NCI-H2029 (cell line): ENCODE data around the gene AGRN.
A peak's percentile ranks its signal among the peaks of the same experiment; 100 is the strongest.
"Not testable (repeated sequence)": the region's sequence is repeated elsewhere in the genome, so short reads cannot be mapped to it uniquely, and the experiment has no call there.

ENCODE experiments used
- DNase-seq: peaks from one replicate; lab custom pipeline; 2025; lab: John Stamatoyannopoulos, UW

The AGRN gene

DNA sequence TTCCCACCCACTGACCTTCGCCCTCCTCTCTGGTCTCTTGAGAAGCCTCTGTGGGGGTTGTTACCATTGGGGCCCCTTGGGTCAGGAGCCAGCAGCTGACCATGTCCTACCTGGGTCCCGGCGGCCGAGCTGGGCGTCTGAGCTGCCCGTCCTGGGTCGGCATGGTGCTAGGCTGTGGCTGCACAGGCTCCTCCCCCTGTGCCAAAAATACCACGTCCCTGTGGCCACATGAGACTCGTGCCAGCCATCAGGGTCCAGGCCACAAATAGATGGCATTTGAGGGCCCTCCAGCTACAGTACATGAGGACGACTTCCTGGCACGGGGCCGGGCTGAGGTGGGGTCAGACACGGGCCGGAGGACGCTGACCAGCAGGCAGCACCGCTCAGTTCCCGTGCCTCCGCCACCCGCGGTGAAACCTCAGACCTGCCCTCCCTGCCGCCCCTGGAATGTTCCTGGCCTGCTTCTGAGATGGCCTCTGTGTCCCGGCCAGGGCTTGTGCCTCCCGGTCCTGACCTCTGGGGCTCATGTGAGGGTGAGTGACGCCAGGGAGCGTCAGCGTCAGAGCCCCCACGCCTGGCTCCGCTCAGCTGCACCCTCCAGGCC lies 37.9 kb upstream of the AGRN start, which contains the start of gene PERM1:
TSS of gene PERM1 (minus strand) at position 139 of the 604 bp plus-strand sequence. CDS start 1,064 bp downstream, outside the sequence.
- no peak for DNase-seq

DNA sequence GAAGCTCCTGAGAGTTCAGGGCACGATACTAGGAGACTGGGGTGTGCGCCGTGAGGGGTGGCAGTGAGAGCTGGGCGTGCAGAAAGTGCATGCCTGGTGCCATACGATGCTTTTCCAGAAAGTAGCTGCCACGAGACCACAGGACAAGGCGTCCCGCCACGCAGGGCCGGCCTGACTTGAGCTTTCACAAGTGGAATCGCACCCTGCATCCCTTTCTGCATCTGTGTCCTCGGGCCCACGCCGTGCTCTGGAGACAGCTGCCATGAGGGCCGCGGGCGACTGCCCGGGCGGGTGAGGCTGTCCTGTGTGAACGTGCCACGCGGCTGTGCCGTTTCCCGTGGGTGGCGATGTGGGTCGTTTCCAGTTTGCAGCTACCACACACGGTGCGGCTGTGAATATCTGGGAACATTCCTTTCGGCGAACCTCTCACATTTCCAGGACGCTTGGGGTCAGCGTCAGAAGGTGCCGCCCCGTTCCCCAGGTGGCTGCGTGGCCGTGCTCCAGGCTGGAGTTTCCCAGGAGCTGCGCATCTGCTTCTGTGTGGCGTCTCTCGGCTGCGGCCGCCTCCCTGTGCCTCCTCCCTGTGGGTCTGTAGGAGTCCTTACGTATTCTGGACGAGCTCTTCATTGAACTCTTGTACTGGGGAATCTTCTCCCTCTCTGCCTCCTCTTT lies 37.0 kb upstream of the AGRN start:
- DNase-seq = no peak

DNA sequence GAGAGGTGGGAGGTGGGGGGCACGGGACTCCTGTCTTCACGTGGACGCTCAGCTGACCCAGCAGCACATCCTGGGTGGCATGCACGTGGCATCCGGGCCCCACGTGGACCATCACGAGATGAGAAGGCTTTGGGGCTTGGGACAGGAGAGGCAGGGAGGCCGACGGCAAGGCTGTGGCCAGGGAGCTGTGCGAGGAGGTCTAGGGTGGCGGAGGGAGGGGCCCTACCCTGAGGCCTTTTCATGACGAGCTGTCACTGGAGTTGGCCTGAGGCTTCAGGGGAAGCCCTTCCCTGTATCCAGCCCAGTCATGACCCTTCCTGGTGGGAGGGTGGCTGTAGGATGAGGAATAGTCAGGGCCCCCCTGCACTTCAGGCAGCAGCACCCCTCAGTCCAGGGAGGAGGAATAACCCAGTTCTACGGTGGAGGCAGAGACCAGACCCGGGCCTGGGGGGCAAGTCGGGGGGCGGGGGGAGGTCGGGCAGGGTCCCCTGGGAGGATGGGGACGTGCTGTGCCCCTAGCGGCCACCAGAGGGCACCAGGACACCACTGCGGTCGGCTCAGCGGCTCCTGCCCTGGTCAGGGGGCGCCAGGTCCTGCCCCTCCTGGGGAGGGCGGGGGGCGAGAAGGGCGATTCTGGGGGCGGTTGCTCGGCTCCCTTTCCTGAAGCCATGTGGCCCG lies 36.0 kb upstream of the AGRN start:
- no peak for DNase-seq

DNA sequence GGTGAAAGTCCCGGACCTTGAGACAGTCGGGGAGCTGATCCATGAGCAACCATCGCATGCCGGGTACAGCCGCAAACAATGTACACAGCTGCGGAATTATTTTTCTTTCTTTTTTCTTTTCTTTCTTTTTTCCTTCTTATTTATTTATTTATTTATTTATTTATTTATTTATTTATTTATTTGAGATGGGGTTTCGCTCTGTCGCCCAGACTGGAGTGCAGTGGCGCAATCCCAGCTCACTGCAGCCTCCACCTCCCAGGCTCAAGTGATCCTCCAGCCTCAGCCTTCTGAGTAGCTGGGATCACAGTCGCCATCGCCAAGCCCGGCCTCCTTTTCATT lies 35.5 kb upstream of the AGRN start:
- DNase-seq = no peak

DNA sequence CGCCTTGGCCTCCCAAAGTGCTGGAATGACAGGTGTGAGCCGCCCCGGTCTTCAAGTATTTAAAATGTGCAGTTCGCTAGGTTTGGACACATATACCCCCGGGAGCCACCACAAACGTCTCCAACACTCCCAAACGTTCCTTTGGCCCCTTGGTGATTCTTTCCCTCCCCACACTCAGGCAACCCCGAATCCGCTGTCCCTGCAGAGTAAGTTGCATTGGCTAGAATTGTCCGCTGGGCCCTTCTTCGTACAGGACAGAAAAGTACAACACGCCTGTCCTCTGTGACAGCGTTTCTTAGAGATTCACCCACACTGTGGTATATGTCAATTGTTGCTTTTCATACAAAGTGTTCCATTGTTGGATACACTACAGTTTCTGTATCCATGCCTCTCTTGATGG lies 34.8 kb upstream of the AGRN start:
- DNase-seq = no peak

DNA sequence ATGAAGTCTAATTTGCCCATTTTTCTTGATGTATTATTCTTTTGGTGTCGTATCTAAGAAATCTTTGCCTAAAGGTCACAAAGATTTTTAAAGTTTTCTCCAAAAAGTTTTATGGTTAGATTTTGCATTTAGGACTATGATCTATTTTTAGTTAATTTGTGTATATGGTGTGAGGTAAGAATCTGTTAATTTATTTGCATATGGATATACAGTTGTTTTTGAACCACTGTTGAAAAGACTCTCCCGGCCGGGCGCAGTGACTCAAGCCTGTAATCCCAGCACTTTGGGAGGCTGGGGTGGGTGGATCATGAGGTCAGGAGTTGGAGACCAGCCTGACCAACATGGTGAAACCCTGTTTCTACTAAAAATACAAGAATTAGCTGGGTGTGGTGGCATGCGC lies 31.9 kb upstream of the AGRN start:
- not testable (repeated sequence) for DNase-seq

DNA sequence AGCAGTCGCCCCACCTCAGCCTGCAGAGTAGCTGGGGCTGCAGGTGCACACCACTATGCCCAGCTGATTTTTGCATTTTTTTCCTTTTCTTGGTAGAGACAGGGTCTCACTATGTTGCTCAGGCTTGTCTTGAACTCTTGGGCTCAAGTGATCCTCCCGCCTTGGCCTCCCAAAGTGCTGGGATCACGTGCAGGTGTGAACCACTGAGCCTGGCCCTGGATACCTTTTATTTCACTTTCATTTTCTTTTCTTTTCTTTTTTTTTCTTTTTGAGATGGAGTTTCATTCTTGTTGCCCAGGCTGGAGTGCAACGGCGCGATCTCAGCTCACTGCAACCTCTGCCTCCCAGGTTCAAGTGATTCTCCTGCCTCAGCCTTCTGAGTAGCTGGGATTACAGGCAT lies 28.6 kb upstream of the AGRN start:
- DNase-seq = not testable (repeated sequence)

DNA sequence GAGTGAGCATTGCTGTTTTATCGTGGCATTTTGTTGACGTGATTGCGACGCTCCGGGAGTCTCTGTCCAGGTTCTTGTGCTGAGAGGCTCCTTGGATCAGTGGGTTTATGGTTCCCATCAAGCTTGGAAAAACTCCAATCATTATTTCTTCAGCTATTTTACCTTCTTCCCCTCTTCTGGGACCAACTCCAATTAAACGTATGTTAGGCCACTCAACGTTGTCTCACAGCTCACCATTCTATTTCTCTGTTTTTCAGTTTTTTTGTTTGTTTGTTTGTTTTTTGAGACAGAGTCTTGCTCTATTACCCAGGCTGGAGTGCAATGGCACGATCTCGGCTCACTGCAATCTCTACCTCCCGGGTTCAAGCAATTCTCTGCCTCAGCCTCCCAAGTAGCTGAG lies 28.0 kb upstream of the AGRN start:
- DNase-seq = no peak

DNA sequence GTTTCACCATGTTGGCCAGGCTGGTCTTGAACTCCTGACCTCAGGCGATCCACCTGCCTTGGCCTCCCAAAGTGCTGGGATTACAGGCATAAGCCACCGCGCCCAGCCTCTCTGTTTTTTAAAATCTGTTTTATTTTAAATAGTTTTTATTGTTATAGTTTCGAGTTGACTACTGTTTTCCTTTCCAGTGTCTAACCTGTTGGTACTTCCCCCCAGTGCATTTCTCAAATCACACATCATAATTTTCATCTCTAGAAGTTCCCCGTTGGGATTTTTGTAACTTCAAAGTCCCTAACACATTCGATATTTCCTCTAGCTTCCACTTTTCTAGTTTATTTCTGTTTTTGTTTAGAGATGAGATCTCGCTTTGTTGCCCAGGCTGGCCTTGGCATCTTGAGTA lies 27.6 kb upstream of the AGRN start:
- no peak for DNase-seq

DNA sequence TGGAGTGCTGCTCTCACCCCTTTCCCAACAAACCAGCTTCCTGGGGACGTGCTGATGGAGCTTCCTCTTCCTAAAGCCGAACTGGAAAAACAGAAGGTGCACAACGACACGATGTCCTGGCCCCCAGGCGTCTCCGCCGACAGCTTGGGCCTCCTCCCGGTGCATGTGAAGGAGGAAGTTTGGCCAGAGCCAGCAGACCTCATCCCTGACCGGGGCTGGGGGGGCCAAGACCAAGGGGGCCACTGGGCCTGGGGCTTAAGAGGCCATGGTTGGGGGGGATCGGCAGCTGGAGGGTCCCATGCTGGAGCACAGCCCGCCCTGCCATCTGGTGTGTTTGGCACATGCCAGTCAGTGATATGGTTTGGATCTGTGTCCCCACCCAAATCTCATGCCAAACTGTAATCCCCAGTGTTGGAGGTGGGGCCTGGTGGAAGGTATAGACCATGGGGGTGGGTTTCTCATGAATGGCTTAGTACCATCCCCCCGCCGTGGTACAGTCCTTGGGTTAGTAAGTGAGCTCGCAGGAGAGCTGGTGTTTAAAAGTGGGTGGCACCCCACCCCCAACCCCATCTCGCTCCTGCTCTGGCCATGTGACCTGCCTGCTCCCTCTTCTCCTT lies 26.4 kb upstream of the AGRN start:
- no peak for DNase-seq

DNA sequence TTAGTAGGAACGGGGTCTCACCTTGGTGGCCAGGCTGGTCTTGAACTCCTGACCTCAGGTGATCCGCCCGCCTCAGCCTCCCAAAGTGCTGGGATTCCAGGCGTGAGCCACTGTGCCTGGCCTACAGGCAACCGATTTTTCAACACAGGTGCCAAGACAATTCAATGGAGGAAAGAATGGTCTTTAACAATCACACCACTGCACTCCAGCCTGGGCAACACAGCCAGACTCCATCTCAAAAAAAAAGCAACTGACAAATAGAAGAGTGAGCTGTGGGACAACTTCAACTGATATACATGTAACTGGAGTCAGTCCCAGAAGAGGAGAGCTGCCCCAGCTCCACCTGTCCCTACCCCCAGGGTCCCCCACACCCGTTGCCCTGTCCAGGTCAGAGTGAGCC lies 25.4 kb upstream of the AGRN start:
- not testable (repeated sequence) for DNase-seq

DNA sequence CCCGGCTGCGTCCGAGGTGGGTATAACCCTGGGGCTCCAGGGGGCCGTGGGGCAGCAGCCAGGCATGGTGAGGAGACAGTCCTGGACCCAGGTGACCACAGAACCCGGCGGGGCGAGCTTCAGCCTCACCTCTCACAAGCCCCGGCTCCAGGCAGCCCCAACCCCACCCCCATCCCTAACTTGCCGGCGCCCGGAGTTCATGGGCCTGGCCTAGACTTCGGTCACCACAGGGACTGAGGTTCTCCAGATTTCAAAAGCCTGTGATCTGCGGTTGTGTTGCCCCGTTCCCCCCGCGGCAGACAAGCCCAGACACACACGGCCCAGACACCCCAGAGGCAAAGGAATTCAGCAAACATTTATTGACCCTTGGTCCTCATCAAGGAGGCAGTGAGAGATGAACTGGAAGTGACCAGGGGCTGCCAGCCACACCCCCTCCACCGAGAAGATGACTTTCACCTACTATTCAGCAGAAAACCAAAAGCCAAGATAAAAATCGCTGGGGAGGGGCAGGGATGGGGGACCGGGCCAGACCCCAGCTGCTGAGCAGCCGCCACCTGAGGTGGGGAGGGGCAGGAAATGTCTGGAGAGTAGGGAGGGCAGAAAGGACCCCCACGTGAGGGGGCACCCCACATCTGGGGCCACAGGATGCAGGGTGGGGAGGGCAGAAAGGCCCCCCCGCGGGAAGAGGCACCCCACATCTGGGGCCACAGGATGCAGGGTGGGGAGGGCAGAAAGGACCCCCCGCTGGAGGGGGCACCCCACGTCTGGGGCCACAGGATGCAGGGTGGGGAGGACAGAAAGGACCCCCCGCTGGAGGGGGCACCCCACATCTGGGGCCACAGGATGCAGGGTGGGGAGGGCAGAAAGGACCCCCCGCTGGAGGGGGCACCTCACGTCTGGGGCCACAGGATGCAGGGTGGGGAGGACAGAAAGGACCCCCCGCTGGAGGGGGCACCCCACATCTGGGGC lies 24.0 kb upstream of the AGRN start:
- DNase-seq = no peak

DNA sequence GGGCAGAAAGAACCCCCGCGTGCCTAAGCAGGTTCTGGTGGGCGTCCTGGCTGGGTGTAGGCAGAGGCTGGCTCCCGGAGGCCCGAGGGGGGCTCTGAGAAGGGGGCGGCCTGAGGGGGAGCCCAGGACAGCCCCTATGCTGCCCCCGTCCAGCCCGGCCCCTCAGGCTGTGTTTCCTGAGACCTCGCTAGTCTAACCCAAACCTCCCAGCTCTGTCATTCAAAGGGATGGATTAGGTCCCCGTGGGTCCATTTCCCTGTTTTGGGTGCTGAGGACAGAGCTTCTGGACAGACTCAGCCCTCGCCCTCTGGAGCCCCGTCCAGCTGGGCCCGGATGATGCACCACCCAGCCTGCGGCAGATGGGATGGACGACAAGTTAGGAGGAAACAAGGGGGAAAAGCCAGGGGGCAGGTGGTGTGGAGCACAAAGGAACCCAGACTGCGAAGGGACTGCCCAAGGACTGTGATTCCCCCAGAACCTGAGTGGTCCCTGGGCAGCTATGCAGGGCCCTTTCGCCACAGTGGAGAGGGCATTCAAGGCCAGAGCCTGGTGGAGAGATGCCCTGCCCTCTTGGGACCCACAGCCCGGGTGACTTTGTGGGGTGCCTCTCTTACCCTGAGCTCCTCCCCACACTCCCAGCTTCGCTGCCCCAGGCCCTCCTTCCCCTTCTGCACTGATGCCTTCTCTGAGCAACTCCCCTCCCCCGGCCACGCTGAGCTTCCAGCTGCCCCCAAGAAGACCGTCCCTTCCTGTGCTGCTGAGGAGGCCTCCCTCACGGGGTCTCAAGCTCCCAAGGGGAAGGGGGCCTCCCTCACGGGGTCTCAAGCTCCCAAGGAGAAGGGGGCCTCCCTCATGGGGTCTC lies 22.8 kb upstream of the AGRN start:
- no peak for DNase-seq

DNA sequence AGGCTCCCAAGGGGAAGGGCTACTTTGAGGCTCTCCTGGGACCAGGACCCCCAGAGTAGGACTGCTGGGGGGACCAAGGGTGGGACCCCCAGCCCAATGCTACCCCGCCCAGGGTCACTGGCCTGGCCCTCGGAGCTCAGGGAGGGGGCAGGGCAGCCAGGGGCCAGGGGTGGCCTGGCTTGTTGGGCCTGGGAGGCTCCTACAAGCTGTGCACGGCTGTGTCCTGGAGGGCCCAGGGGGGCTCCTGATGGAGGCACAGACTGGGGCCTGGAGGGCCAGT lies 22.3 kb upstream of the AGRN start:
- DNase-seq = no peak

DNA sequence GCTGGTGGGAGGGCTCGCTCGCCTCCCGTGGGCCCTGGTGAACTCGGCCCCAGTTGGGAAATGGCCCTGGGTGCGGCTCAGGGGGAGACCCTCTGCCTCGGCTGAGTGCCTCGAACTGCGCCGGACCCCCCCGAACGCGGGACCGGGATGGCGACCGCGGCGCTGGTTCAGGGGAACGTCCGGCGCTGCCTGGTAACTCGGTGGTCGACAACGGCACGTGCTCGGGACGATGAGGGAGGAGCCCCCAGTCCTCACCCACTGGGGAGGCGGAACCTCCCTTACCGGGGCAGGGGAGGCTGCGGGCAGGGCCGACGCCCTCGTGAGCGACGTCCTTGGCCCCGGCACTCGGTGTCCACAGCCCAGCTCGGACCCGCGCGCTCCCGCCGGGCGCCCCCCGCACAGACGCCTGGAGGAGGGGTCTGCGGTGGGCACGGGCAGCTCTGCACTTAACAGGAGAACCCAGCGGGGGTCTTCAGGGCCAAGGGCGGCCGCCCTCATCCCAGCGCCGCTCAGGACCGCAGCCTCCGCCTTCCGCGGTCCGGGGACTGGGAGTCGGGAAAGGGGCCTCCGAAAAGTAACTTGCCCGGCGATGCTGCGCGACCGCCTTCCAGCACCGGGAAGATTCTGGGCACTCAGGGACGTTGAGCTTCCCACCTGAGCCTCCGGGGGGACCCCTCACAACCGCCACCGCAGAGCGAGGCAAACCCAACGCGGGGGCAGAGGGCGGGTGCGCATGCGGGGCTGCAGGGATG lies 21.8 kb upstream of the AGRN start:
- no peak for DNase-seq

DNA sequence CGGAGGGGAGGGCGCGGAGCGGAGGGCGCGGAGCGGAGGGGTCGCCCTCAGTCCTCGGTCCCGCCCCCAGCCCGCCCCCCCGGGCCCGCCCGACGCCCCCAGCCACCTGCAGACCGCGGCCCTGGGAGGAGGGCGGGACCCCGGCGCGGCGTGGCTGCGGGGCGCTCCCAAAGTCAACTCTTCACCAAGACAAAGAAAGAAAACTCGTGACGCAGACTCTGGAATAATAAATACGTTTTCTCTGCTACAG lies 21.2 kb upstream of the AGRN start:
- no peak for DNase-seq

DNA sequence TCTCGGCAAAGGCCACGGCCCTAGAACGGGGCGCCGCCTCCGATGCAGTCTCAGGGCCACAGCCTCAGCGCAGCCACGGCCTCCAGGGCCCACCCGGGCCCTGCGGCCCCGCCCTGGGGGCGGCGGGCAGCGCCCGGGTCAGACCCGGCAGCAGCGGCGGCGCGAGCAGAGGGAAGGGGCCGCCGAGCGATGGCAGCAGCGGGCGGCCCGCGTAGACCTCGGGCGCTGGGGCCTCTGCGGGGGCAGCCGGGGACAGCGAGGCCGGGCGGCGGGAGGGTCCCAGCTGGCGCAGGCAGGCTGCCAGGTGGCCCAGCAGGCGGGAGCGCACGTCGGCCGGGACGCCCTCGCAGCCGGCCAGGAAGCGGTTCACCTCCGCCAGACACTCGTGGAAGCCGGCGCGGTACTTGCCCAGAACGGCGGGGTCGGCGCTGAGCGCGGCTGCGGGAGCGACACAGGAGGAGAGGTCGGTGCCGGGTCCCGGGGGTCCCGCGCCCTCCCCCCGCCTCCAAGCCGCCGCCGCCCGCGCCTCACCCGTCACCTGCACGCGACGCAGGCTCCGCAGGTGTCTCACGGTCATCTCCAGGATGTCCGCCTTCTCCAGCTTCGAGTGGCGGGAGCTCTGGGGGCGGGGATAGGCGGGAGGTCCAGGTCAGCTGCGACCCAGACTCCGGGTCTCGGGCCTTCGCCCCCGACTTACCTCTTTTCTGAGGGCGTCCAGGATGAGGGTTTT lies 20.8 kb upstream of the AGRN start:
- no peak for DNase-seq

DNA sequence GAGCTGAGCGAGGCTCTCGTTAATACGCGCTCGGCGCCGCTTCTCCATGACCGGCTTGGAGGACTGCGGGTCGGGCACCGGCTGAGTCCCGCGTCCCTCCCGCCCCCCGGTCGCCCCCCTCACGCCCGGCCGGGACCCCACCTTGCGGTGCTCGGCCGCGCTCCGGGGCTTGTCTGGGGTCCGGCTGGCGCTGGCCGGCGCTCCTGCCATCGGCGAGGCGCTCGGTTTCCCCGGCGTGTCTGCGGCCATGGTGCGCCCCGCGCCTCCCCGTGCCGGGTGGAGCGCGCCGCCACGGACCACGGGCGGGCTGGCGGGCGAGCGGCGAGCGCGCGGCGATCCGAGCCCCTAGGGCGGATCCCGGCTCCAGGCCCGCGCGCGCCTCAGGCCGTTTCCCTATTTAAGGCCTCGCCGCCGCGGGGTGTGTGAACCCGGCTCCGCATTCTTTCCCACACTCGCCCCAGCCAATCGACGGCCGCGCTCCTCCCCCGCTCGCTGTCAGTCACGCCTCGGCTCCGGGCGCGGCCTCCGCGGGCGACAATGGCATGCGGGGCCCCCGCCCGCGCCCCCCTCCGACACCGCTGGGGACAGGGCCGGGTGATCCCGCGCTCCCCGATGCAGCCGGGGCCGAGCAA lies 20.1 kb upstream of the AGRN start, which contains the start of gene HES4:
TSS of gene HES4 (minus strand) at position 373 of the 632 bp plus-strand sequence. CDS start at position 249, 124 bp downstream.
- DNase-seq = peak; percentile 22

DNA sequence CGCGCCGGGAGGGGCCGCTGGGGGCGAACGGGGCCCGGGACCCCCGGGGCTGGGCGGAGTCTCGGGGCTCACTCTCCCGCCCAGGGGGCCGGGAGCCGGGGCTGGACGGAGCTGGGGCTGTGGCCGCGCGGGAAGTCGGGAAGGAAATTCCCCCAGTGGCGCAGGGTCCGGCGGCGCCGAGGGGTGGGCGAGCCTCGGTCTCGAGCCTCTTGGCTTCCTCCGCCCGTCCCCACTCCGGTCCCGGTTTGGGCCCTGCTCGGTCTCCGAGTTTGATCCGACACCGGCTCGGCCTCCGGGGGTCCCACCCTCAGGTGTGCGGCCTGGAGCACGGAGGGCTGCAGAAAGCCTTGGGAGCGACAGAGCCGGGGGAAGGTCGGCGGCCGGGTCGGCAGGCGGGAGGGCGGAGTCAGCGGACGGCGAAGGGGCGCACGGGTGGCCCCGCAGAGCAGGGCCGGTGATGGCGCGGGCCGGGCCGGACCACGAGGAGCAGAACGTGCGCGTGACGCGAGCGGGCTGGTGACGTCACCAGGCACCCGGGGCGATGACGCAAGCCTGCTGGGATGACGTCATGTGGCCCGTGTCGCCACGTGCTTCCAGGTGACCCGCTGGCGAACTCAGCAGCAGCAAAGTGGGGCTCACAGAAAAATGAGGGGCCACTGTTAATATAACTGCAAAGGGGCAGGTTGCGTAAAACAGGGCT lies 19.4 kb upstream of the AGRN start:
- peak; percentile 17 for DNase-seq
